Suprapubic skin (tissue), 4 donors: ENCODE results near the gene GABRE. TPM values are rescaled to one million over a fixed set of nuclear protein-coding genes. Genes with fewer than 3 reads are reported as not detected.

Source experiments
- DNase-seq, 2 donors: peaks; one replicate each; pipeline ENCODE4 v3.0.0-alpha.2; 2019; ENCODE audit warnings: low spot score in 2 of 2
- H3K27ac ChIP-seq: fragments of 200-600 bp; sonication (generic); one replicate; pipeline ENCODE4 v1.5.1; 2019
- H3K27me3 ChIP-seq: fragments of 200-600 bp; sonication (generic); one replicate; pipeline ENCODE4 v1.5.1; 2019
- H3K36me3 ChIP-seq: fragments of 200-600 bp; sonication (generic); one replicate; pipeline ENCODE4 v1.5.1; 2019
- H3K4me1 ChIP-seq: fragments of 200-600 bp; sonication (generic); one replicate; pipeline ENCODE4 v1.5.1; 2019
- H3K4me3 ChIP-seq: fragments of 200-600 bp; sonication (generic); one replicate; pipeline ENCODE4 v1.5.1; 2019; ENCODE audit warnings: mild to moderate bottlenecking
- H3K9me3 ChIP-seq: fragments of 200-600 bp; sonication (generic); one replicate; pipeline ENCODE4 v1.5.1; 2019
- EP300 ChIP-seq: sonication (generic); formaldehyde crosslinking; IDR thresholded peaks from one replicate; pipeline ENCODE4 v1.6.1; 2017; ENCODE audit warnings: antibody characterized with exemption
- POLR2A ChIP-seq, 2 donors: fragments of 450-650 bp; IDR thresholded peaks; one replicate each; pipeline ENCODE4 v1.6.1; 2017; ENCODE audit warnings: antibody characterized with exemption in 2 of 2, mild to moderate bottlenecking in 2 of 2, moderate library complexity in 2 of 2
- POLR2AphosphoS5 ChIP-seq, 3 donors: sonication (generic); formaldehyde crosslinking; IDR thresholded peaks; one replicate each; pipeline ENCODE4 v1.6.1; 2017; ENCODE audit warnings: antibody characterized with exemption in 3 of 3
- WGBS: methylation state at CpG from one replicate; pipeline ENCODE4 v1.1.5; 2018; 5-methylcytosine and 5-hydroxymethylcytosine counted together
- total RNA-seq, 4 donors: library from RNA; depleted of rRNA; stranded (reverse); fragments of >200 nt; gene quantifications; one replicate each; pipeline ENCODE4 v1.1.0, GENCODE V29; 2016
- TF ChIP-seq, protein P1 (sequence below), 2 donors: fragments of 200-600 bp in 1 of 2; fragments of 450-650 bp in 1 of 2; sonication (generic) in 1 of 2; IDR thresholded peaks; one replicate each; pipeline ENCODE4 v1.5.1; 2016 to 2019; ENCODE audit warnings: antibody characterized with exemption in 2 of 2, mild to moderate bottlenecking in 1 of 2, moderate library complexity in 1 of 2

Gene GABRE
- total RNA-seq, 4 donors from 2014 or later = 55.8 to 140 (median 78.7) TPM

DNA sequence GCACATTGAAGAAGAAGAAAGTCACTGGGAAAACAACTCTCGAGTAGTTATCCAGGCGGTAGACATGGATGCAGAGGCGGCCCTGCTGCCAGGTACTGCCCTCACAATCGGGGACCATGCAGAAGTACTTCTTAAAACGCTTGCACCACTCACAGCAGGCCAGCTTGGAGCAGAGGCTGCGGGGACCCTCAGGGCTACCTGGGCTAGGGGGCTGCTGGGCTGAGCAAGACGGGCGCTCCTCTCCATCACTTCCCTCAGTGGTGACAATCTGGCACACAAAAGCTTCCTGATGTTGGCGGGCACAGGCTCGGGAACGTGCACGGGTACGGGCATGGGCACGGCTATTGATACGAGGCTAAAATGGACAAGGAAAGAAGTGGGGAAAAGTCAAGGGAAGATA, 19.7 kb downstream of the GABRE start:
- no peak for TF ChIP-seq POLR2A (IDR thresholded peaks at IDR 0.05)
- TF ChIP-seq POLR2AphosphoS5 (IDR thresholded peaks at IDR 0.05) = no peak
- no peak for TF ChIP-seq EP300
- TF ChIP-seq, protein P1, sequence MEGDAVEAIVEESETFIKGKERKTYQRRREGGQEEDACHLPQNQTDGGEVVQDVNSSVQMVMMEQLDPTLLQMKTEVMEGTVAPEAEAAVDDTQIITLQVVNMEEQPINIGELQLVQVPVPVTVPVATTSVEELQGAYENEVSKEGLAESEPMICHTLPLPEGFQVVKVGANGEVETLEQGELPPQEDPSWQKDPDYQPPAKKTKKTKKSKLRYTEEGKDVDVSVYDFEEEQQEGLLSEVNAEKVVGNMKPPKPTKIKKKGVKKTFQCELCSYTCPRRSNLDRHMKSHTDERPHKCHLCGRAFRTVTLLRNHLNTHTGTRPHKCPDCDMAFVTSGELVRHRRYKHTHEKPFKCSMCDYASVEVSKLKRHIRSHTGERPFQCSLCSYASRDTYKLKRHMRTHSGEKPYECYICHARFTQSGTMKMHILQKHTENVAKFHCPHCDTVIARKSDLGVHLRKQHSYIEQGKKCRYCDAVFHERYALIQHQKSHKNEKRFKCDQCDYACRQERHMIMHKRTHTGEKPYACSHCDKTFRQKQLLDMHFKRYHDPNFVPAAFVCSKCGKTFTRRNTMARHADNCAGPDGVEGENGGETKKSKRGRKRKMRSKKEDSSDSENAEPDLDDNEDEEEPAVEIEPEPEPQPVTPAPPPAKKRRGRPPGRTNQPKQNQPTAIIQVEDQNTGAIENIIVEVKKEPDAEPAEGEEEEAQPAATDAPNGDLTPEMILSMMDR (IDR thresholded peaks at IDR 0.05) = no peak
- DNase-seq = no peak
- Histone ChIP-seq H3K36me3 (peaks cover 32% of the 10 kb centered on the region), H3K27ac (no peak overlapping the region), H3K4me3 (no peak overlapping the region), H3K9me3 (no peaks in the 10 kb centered on the region), H3K4me1 (no peaks in the 10 kb centered on the region), H3K27me3 (no peaks in the 10 kb centered on the region)
- 93% methylated on average over 15 of the region's 15 CpGs for WGBS

DNA sequence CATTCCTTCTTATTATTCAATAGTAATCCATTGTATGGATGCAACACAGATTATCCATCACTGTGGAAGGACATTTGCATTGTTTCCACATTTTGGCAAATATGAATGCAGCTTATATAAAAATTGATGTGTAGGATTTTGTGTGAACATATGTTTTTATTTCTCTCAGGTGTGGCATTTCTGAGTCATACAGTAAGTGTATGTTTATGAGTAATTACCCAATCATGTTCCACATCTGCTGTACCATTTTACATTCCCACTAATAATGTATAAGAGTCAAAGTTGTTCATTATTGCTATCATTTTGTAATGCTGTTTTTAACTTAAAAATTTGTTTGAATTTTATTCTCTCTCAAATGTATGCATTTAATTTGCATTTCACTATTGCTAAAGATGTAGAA, 36.3 kb downstream of the GABRE start:
- no peaks in the 10 kb centered on the region for H3K27me3 ChIP-seq
- no peak for DNase-seq
- no peaks in the 10 kb centered on the region for H3K9me3 ChIP-seq

GRCh38 chrX:151935358-151935757, 39.1 kb downstream of the GABRE start:
- H3K27me3 ChIP-seq = no peaks in the 10 kb centered on the region
- H3K36me3 ChIP-seq = no peaks in the 10 kb centered on the region
- H3K9me3 ChIP-seq = no peaks in the 10 kb centered on the region
- WGBS = 86% methylated on average over 1 of the region's 1 CpG
- DNase-seq = no peak
- no peaks in the 10 kb centered on the region for H3K4me1 ChIP-seq
- TF ChIP-seq POLR2A (IDR thresholded peaks at IDR 0.05) = no peak
- no peak overlapping the region for H3K27ac ChIP-seq
- no peak overlapping the region for H3K4me3 ChIP-seq

More for the DNA sequence above, 36.3 kb downstream of the GABRE start:
- no peak overlapping the region for H3K27ac ChIP-seq
- TF ChIP-seq, protein P1 (IDR thresholded peaks at IDR 0.05) = no peak
- TF ChIP-seq POLR2AphosphoS5 (IDR thresholded peaks at IDR 0.05) (no peak), POLR2A (IDR thresholded peaks at IDR 0.05) (no peak), EP300 (no peak)
- H3K4me1 ChIP-seq = no peaks in the 10 kb centered on the region
- no peaks in the 10 kb centered on the region for H3K36me3 ChIP-seq
- no peak overlapping the region for H3K4me3 ChIP-seq

DNA sequence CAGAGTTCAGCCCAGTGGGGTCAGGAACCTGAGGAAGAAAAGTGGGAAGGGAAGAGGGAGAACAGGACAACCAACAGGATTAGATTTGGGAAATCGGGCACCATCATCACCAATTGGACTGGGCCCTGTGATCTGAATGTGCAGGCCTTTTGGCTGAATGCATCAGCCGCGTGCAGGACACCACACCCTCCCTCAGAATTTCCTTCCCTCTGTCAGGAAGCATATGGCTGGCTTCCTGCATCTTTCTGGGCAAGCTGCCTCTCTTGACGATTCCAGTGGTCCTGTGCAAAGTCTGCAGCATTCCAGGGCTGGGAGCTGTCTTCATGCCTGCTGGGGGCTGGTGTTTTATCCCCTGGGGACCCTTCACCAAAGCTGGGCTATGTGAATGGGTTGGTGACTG, 45.4 kb downstream of the GABRE start:
- TF ChIP-seq POLR2AphosphoS5 (IDR thresholded peaks at IDR 0.05) (no peak), EP300 (no peak)
- H3K9me3 ChIP-seq = no peaks in the 10 kb centered on the region
- DNase-seq = no peak
- H3K27ac ChIP-seq = no peak overlapping the region
- WGBS = 34% methylated on average over 4 of the region's 4 CpGs
- no peaks in the 10 kb centered on the region for H3K36me3 ChIP-seq
- no peaks in the 10 kb centered on the region for H3K27me3 ChIP-seq
- no peaks in the 10 kb centered on the region for H3K4me1 ChIP-seq
- H3K4me3 ChIP-seq = no peak overlapping the region

GRCh38 chrX:151923648-151924047, 50.8 kb downstream of the GABRE start:
- H3K9me3 ChIP-seq = no peaks in the 10 kb centered on the region
- no peaks in the 10 kb centered on the region for H3K36me3 ChIP-seq
- TF ChIP-seq, protein P1 (IDR thresholded peaks at IDR 0.05) = no peak
- TF ChIP-seq EP300 (no peak), POLR2AphosphoS5 (IDR thresholded peaks at IDR 0.05) (no peak), POLR2A (IDR thresholded peaks at IDR 0.05) (no peak)
- no peak overlapping the region for H3K4me3 ChIP-seq
- no peaks in the 10 kb centered on the region for H3K4me1 ChIP-seq
- no peak for DNase-seq
- 82% methylated on average over 6 of the region's 6 CpGs for WGBS
- no peaks in the 10 kb centered on the region for H3K27me3 ChIP-seq
- H3K27ac ChIP-seq = no peak overlapping the region

DNA sequence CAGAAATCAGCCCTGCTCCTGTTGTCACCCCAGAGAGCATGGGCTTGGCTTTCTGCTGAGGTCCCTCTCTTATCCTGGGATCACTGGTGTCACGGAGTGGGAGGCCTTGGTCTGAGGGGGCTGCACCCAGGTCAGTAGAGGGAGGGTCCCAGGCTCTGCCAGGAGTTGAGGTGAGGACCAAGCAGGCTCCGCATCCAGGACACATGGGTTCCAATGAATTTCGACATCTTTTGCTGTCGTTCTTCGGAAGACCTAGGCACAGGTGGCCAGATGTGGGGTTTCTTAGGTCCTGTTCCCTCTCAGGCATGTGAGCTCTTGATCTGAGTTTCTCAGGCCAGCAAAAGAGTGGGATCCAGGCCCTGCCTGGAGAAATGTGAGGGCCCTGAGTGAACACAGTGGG, 51.8 kb downstream of the GABRE start:
- H3K27ac ChIP-seq = no peak overlapping the region
- H3K27me3 ChIP-seq = no peaks in the 10 kb centered on the region
- TF ChIP-seq POLR2AphosphoS5 (IDR thresholded peaks at IDR 0.05) (no peak), POLR2A (IDR thresholded peaks at IDR 0.05) (no peak), EP300 (no peak)
- TF ChIP-seq, protein P1 (IDR thresholded peaks at IDR 0.05) = no peak
- DNase-seq = no peak
- no peaks in the 10 kb centered on the region for H3K36me3 ChIP-seq
- H3K9me3 ChIP-seq = no peaks in the 10 kb centered on the region
- H3K4me1 ChIP-seq = no peaks in the 10 kb centered on the region
- WGBS = 85% methylated on average over 3 of the region's 5 CpGs
- no peak overlapping the region for H3K4me3 ChIP-seq
